GM12801 (cell line): ENCODE data around the gene FLVCR1.

Experiments
- TF ChIP-seq, protein P1 (sequence below): IDR thresholded peaks from one replicate; pipeline ENCODE4 v1.5.1; 2011; ENCODE audit warnings: control low read depth; ENCODE audit not compliant: insufficient read length; ENCODE audit errors: extremely low read depth

Gene FLVCR1

DNA sequence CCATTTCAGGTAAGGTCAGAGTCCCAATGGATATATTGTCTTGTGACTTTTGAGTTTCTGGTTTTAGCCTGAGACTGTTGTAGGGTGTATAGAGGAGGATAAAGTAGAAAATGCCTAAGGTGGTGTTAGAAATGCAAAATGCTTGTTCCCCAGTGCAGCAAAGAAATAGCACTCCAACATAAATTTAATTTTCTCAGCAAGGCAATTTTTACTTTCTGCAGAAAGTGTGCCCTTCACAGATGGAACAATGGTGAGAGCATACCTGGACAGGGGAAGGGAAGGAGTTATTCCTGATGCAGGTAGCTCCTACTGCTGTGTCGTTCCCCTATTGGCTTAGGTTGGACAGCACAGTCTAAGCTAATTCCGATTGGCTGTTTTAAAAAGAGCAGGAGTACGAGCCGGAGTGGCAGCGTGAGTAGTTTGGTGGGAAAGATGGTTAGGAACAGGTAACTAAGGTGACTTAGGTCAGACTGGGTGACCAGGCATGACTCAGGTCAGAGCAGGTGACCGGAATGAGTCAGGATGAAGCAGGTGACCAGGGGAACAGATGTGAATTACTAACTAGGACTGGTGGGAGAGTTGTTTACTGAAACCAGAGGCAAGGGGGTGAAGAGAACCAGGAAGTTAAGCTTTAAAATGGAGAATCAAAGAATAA is 32.1 kb upstream of the FLVCR1 start:
- TF ChIP-seq, protein P1, sequence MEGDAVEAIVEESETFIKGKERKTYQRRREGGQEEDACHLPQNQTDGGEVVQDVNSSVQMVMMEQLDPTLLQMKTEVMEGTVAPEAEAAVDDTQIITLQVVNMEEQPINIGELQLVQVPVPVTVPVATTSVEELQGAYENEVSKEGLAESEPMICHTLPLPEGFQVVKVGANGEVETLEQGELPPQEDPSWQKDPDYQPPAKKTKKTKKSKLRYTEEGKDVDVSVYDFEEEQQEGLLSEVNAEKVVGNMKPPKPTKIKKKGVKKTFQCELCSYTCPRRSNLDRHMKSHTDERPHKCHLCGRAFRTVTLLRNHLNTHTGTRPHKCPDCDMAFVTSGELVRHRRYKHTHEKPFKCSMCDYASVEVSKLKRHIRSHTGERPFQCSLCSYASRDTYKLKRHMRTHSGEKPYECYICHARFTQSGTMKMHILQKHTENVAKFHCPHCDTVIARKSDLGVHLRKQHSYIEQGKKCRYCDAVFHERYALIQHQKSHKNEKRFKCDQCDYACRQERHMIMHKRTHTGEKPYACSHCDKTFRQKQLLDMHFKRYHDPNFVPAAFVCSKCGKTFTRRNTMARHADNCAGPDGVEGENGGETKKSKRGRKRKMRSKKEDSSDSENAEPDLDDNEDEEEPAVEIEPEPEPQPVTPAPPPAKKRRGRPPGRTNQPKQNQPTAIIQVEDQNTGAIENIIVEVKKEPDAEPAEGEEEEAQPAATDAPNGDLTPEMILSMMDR, result no peak

- TF ChIP-seq, protein P1, result no peak
These were observed 30.8 kb upstream of the FLVCR1 start for GRCh38 chr1:212827171-212827776.

GRCh38 chr1:212827831-212828278 is 30.2 kb upstream of the FLVCR1 start:
- TF ChIP-seq, protein P1, result no peak

GRCh38 chr1:212828395-212828794 is 29.7 kb upstream of the FLVCR1 start:
- TF ChIP-seq, protein P1, result no peak

GRCh38 chr1:212838145-212838544 is 19.9 kb upstream of the FLVCR1 start:
- TF ChIP-seq, protein P1, result no peak

DNA sequence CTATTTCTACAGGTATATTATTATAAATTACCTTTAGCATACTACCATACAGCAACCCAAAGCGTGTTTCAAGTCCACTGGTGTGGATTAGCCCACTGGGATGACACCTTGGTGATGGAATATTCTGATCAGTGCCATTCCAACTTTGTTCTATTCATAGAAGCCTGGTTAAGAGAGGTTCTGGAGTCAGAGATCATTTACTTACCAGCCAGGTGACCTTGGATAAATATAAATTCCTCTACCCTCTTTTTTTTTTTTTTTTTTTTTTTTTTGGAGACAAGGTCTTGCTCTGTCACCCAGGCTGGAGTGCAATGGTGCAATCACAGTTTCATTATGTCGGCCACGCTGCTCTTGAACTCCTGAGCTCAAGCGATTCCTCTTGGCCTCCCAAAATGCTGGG is 10.5 kb upstream of the FLVCR1 start, which contains the start of gene SPATA45:
TSS of gene SPATA45 (minus strand) at position 101 of the 400 bp plus-strand sequence. CDS start 11,500 bp downstream, outside the sequence.
- TF ChIP-seq, protein P1, result no peak

DNA sequence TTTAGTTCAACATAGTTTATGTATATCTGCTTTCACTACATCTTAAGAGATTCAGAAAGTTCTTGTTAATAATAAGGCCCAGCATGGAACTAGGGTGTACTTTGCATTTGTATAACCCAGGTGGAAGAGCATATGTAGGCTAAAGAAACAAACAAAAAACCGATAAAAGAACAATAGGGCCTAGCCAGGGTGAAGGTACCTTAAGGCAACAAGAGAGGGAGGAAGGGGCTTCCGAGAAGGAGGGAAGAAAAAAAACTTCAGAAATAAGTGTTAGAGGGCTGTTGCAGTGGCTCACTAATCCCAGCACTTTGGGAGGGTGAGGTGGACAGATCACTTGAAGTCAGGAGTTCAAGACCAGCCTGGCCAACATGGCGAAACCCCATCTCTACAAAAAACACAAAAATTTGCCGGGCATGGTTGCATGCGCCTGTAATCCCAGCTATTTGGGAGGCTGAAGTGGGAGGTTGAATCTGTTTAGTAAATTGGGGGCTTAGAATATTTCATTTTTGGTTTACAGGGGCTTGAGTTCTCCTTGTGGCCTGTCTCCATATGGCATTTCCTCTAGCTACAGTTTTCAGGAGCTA is 5.9 kb upstream of the FLVCR1 start:
- TF ChIP-seq, protein P1, result no peak
